T1000 (cell line): Measurements from ENCODE around the gene PICK1.
"Not testable (repeated sequence)": the region's sequence is repeated elsewhere in the genome, so short reads cannot be mapped to it uniquely, and the experiment has no call there.

Experiments used
- DNase-seq: peaks from one replicate; lab custom pipeline; 2025; ENCODE audit warnings: mixed read lengths; lab: John Stamatoyannopoulos, UW

Gene PICK1

GRCh38 chr22:38074181-38075104 is 17.2 kb downstream of the PICK1 start:
- no peak for DNase-seq

DNA sequence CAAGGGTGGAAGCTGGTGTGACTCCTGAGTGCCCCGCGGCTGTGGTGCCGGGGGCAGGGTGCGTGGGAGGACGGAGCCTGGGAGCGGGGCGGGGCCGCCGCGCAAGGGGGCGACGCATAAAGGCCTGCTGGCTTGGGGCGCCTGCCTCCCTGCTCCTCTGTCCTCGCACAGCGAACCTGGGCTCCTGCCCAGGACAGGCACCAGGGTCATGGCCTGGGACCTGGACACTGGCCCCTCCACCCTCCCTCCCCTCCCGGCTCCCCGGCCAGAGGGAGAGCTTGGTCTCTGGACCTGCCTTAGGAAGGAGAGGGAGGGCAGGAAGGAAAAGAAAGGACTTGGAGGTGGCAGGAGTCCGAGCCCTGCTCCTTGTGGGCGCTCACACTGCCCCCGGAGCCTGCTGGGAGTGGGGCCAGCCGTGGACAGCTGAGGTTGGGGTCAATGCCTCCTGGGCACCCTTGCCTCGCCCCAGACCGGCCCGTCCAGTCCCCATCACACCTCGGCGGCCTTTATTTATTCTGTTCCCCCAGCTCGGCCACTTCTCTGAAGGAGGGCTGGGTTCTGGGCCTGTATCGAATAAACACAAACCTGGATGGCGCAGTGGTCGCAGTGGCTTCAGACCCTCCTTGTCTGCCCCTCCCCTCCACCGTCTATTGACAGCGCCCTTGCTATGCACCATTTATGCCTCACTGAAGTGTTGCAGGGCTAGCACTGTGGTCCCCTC is 18.1 kb downstream of the PICK1 start:
- no peak for DNase-seq

DNA sequence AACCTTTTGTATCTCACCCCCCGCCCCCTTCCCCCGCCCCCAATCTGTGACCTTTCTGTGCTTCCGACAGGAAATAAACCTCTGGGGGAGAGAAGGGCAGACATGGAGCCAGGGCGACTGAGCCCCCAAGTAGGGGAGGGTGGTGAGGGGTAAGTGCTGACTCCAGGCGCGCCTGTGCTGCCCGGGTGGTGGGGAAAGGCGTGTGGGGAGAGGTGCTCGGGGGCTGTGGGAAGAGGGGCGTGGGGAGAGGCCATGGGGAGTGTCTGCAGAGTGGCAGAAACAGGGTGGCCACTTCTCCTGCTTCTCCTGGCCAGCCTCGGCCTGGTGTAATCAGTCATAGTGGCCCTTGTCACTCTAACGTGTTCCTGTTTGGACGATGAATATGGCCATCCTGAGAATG is 18.8 kb downstream of the PICK1 start:
- DNase-seq: no peak

DNA sequence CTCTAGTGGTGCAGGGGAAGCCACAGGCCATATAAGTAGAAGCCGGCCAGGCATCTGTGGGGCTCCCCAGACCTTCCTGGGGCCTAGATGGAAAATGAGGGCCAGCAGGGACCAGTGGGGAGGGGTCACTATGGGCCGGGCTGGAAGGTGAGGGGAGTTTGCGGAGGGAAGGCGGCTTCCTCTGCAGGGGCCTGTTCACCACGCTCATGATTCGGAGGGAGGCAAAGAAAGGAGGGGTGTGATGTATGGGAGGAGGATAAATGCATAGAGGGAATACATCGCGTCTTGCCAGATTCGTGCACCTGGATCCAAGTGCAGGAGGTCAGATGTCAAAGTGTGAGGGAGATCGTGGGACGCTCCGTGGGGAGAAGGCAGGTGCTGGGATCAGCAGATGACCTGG is 19.9 kb downstream of the PICK1 start:
- no peak for DNase-seq

DNA sequence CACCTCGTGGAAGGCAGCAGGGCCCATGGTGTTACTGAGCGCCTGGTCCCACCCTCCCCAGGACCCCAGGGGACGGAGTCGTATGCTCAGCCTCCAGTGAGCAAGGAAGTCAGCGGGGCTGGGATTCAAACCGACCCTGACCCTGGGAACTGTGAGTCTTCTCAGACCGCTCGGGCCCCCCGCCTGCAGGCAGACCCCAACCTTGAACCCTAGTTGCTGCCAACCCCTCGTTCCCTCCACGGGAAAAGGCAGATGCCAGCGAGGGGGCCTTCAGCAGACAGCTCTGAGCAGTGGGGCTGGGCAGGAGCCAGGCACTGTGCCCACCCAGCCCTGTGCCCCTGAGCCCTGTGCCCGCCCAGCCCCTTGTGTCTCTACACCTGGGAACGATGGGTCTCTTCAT is 20.4 kb downstream of the PICK1 start:
- no peak for DNase-seq

DNA sequence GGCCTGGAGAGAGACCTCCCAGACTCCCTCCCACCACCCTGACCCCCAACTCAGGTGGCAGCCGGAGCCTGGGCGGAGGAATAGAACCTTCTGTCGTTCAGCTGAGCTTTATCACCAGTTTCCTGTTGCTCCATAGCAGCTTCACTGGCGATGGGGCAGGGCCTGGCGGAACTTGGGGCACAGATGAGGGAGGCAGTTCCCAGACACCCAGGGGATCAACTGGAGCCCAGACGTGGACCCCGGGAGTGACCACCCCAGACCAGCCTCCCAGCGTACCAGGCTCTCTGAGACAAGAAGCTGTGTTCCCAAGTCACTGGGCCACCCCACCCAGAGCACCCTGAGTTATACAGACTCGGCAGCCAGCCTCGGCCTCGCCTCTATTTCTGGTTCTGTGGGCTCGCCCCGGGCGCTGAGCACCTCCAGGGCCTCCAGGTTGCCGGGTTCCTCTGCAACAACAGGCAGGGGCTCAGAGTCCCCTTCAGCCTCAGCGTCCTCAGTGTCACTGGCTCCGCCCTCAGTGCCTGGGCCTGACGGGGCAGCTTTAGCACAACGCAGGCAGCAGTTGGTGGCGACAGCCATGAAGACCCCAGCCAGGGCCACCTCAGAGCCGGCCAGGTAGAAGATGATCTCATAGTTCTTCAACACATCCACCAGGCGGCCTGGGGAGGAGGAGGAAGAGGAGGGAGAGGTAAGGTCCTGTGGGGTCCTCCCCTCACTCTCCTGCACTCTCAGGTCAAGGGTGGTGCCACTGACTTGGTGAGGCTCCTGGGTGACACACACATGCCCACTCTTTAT is 21.0 kb downstream of the PICK1 start:
- DNase-seq: no peak

- DNase-seq: not testable (repeated sequence)
These were observed 22.0 kb downstream of the PICK1 start for GRCh38 chr22:38079208-38079607.

- no peak for DNase-seq
These were observed 22.6 kb downstream of the PICK1 start for GRCh38 chr22:38079804-38080203.

DNA sequence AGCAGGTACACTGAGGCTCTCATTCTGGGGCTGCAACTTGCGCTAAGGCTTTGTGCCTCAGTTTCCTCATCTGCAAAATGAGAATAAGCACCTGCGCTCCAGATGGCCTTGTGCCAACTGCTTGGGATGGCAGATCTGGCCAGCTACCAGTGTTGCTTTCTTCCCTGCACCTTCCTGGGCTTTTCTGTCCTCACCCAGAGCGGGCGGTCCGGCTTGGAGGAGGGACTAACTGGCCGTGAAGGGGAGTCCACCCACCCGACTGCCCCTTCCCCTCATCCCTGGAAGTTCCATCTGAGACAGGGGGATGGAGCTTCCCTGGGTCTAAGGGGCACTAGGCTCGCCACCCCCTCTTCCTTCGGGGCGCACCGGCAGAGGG is 23.3 kb downstream of the PICK1 start:
- no peak for DNase-seq

- DNase-seq: no peak
These were observed 23.8 kb downstream of the PICK1 start for GRCh38 chr22:38080850-38081635.

DNA sequence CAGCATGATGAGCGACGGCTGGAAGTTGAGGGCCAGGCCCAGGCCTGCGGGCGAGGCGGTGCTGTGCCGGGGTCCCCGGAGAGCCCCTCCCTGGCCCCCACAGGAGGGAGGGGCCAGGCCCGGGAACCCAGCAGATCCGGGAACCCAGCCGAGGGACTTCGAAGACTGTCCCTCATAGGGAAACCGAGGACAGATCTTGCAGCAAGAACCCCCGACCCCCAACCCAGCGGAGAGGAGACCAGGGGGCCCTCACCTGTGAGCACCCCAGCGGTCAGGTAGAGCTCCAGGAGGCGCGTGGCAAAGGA is 24.4 kb downstream of the PICK1 start:
- no peak for DNase-seq

DNA sequence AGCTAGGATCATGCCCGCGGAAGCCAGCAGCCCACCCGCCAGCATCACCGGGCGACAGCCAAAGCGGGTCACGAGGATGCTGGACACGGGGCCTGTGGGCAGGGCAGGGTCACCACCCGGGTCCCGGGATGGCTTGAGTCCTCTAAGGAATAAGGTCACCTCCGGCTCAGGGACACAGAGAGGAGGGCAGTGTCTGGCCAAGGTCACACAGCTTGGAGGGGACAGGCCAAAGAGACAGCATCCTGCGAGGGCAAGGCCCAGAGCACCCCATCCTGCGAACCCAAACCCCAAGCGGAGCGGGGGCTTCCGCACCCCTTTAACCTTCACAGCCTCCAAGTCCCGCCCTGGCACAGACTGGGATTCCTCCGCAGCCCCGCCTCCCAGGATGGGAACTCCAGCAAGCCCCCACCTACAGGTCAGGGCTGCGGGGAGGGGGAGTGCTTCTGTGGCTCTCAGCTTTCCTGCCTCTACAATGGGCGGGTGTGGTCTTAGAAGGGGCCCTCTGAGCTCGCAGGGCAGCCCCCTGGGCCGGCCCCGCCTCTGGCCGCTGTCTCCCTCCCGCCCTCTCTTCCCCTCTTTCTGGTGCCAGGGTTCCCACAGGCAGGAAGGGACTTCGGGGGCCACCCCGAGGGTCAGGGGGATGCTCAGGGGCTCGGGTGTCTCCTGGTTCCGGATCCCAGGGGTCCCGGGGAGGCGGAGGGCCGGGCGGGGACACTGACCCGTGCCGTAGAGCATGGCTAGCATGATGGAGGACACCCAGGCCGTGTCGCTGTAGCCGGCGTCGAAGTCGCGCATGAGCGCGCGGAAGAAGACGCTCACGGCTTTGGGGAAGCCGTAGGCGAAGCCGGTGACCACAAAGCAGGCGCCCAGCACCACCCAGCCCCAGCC is 25.0 kb downstream of the PICK1 start:
- no peak for DNase-seq

GRCh38 chr22:38082986-38083710 is 25.9 kb downstream of the PICK1 start:
- no peak for DNase-seq

- DNase-seq: no peak
These were observed 26.9 kb downstream of the PICK1 start, which contains the start of gene SLC16A8 for GRCh38 chr22:38083931-38084631. Gene SLC16A8 (minus strand): TSS chr22:38084184. CDS start chr22:38082873, 1,311 bp downstream.

- no peak for DNase-seq
These were observed 27.9 kb downstream of the PICK1 start for GRCh38 chr22:38085056-38085455.

DNA sequence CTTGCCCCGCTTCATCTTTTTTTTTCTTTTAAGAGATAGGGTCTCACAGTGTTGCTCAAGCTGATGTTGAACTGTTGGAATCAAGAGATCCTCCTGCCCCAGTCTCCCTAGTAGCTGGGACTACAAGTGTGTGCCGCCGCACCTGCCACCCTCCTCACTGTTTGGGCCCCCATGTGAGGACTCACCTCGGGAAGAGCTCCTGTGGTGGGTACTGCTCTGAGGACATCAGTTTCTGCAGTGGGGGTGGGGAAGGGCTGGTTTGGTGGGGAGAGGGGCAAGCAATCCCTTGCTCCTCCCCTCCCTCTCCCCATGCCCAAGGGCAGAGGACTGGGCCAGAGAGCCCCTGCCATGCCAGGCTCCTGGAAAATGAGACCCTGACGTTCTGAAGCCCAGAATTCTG is 28.3 kb downstream of the PICK1 start:
- no peak for DNase-seq

- no peak for DNase-seq
These were observed 29.0 kb downstream of the PICK1 start for GRCh38 chr22:38086001-38086845.

GRCh38 chr22:38086942-38087341 is 29.7 kb downstream of the PICK1 start:
- DNase-seq: no peak
